Activated effector memory CD4-positive, alpha-beta T cell treated with anti-CD3 and anti-CD28 coated beads, Interleukin-2, amount 50 U/mL, for 16 hours (primary cell): ENCODE data around the gene IFNL1.
"Not testable (repeated sequence)": the region's sequence is repeated elsewhere in the genome, so short reads cannot be mapped to it uniquely, and the experiment has no call there.

ENCODE experiments used
- DNase-seq: peaks from one replicate; pipeline ENCODE4 v3.0.0-alpha.2; 2020

Gene IFNL1

DNA sequence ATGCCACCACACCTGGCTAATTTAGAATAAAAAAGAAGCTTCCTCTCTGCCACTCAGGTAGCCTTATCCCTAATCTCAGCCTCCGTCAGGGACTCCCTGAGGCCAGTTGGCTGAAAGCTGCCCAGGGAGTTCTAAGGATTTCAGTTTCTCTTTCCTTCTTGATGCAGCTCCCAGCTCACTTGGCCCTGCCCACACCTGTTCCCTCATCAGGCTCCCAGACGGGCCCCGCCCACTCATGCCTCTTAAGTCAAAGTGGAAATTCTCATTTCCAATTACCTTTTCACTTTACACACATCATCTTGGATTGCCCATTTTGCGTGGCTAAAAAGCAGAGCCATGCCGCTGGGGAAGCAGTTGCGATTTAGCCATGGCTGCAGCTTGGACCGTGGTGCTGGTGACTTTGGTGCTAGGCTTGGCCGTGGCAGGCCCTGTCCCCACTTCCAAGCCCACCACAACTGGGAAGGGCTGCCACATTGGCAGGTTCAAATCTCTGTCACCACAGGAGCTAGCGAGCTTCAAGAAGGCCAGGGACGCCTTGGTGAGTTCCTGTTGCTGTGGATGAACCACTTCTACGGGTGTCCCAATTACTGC, at the start of gene IFNL1:
Gene IFNL1 (plus strand): TSS at position 353 of the 591 bp plus-strand sequence. CDS start 15 bp downstream, at position 368.
- peak; percentile 49 for DNase-seq

DNA sequence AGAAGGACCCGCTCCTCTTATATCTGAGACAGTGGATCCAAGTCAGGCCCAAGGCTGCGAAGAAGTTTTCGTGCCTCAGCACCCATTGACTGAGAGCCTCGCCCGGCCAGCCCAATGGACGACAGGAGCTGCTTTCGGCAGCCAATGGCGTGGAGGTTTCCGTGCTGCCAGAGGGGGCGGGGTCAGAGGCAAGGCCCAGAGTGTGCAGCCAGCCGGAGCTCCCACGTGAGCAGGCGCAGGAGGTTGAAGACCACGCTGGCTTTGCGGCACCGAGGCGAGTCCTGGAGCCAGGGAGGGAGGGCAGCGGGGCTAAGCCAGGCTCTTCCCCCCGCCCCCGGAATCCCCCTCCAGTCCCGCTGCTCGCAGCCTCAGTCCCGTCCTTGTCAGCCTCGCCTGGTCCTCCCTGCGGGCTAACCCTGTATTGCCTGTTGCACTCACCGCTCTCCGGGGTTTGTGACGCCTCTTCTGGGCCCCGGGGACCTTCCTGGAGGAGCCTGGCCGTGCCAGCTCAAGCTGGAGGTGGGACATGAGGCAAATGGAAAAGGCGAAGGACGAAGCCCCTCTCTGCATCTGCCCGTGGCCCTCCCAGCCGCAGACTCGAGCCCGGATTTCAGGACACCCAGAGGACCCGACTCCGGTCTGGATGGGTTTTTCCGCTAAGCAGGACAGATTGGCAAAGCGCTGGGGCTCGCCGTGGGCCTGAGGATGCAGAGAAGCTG, 49.1 kb upstream of the IFNL1 start:
- peak; percentile 77 for DNase-seq

DNA sequence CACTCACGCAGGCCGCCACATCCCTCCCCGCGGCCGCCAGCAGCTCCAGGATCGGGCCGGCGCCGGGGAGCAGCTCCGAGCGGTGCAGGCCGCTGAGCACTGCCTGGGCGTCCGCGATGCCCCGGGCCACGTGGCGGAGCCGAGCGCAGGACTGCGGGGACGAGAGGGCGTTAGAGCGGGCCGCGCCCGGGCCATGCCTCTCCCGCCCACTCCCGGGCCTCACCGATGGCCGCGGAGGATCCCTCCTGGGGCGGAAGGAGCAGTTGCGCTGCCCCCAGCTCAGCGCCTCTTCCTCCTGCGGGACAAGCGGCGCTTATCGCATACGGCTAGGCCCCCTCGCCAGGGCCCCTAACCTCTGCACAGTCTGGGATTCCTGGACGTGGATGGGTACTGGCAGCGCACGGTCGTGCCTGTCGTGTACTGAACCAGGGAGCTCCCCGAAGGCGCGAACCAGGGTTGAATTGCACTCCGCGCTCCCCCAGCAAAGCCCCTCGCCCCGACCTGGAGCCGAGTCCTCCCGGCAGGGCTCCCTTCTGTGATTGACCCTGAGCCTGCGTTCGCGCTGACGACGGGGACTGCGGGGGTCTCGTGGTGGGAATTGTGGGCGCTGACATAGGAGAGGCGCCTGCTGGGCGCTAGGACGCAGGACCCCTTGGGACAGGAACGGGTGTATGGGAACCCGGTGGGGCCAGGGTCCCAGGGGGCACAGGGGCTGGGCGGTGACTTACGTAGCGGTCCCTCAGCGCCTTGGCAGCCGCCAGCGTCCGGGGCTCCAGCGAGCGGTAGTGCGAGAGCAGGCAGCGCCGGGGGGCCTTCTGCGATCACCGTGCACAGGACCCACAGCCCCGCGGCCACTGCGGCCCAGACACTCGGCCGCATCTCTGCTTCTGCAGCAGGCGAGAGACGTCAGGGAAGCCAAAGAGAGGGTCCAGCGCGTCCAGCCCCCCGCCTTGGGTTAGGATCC, 48.2 kb upstream of the IFNL1 start:
- no peak for DNase-seq

DNA sequence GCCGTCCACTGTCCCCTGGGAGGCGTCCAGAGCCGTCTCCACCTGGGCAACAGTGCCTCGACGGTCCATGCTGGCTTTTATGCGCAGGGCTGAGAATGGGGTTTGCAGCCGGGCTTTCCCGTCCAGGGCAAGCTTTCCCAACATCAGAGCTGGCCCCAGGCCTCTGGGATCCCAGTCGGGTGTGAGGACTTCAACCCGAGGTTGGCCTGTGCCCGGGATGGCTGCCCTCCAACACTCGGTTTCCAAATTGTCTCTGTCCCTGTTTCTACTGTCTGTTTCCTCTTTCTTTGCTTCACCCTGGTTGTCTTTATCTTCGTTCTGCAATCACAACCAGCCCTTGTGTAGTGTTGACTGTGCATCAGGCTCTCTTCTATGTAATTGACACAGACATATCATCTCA, 47.4 kb upstream of the IFNL1 start, which contains the start of gene IFNL4:
Gene IFNL4 (minus strand): TSS at position 51 of the 400 bp plus-strand sequence.
- no peak for DNase-seq

DNA sequence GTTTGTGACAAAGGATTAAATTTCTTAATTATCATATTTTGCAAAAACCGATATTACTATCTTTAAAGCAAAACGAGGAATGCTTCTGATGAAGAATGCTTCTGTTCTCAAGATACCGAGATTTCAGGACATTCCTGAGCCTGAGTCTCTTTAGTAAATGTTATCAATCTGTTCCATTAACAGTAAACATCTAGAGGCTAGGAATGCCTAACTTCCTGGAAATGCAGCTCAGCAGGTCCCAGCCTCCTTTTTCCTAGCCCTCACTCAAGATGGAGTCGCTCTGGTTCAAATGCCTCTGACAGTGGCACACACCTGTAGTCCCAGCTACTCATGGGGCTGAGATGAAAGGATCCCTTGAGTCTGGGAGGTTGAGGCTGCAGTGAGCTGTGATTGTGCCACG, 45.1 kb upstream of the IFNL1 start:
- no peak for DNase-seq

DNA sequence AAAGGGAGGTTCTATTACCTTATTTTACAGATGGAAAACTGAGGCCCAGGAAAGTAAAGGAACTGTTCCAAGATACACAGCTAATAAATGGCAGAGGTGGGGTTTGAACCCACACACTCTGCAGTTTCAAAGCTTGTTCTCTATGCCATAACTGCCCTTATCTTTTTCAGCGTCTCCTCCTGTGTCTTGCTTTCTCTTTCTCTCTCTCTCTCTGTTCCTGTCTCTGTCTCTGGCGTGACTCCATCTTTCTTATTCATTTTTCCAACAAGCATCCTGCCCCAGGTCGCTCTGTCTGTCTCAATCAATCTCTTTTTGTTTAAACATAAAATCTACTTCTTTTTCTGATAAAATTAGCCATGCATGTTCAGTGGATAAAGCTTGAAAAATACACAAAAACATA, 44.4 kb upstream of the IFNL1 start:
- no peak for DNase-seq

DNA sequence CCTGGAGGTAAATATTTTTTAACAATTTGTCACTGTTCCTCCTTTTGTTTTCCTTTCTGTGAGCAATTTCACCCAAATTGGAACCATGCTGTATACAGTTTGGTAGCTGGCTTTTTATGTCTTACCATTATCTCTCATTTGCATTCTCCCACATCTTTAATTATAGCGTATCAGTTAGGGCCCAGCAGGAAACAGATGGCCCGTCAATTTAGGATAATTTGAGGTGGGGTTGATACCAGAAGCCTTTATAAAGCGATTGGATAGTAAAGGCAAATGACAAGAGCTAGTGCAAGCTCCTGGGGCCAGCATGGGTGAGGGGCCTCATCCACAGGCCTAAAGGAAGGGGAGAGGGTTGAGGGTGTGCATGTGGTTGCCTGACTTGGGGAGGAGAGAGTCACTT, 43.7 kb upstream of the IFNL1 start:
- no peak for DNase-seq

DNA sequence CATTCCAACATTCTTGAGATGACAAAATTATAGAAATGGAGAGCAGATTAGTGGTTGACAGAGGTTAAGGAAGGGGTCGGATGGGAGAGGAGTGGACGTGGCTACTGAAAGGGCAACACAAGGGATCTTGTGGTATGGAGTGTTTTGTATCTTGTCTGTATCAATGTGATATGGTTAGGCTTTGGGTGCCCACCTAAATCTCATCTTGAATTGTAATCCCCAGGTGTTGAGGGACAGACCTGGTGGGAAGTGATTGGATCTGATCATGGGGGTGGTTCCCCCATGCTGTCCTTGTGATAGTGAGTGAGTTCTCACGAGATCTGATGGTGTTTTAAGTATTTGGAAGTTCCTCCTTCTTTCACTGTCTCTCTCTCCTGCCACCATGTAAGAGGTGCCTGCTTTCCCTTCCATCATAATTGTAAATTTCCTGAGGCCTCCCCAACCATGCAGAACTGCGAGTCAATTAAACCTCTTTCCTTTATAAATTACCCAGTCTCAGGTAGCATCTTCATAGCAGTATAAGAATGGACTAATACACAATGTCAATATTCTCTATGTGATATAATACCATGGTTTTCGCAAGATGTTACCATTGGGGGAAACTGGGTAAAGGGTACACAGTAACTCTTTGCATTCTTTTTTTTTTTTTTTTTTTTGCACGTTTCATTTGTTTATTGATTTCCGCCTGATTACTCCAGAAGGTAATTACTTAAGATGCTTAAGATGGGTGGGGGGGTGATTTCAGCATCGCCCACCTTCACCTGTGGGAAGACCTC, 42.6 kb upstream of the IFNL1 start:
- no peak for DNase-seq

DNA sequence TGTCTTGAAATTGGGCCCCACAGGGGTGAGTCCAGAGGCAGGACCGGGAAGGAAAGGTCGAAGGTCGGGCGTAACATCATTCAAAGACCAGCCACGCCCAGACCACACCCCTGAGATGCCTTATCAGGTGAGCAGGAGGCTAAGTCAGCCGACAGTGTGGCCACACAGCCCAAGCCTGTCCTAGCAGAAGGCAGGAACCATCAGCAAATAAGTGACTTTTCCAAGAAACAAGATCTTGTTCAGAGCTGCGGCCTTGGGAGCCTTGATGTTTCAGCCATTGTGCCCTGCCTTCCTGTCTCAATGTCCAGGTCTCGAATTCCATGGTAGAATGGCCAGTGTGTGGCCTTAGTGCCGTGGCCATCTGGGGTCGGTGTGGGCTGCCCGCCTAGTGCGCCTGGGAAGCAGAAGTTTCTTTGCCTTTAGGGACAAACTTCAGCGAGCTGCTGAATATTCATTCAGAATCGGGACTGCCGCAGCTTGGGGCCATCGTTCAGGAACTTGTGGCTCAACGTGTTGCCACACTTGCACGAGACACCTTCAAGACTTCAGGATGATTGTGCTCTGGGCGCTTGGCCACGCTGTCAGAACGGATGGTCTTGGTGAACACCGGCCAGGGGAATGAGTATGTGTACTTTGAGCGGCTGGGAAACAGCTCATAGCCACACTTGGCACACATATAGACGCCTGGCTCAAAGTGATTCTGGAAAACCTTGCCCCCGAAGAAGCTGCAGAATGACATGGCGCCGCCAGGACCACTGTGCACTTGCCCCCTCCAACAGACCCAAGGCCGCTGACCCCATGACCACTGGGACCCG, 41.5 kb upstream of the IFNL1 start:
- DNase-seq, result no peak

DNA sequence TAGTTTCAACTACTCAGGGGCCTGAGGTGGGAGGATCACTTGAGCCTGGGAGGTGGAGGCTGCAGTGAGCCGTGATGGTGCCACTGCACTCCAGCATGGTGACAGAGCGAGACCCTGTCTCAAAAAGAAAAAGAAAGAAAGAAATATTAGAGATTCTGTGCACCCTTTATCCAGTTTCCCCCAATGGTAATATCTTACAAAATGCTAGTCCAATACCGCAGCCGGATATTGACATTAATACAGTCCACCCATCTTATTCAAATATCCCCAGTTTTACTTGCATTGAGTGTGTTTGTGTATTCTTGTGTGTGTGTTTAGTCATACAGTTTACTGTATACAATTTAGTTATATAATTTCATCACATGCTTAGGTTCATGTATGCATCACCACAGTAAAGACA, 39.0 kb upstream of the IFNL1 start:
- DNase-seq, result no peak

DNA sequence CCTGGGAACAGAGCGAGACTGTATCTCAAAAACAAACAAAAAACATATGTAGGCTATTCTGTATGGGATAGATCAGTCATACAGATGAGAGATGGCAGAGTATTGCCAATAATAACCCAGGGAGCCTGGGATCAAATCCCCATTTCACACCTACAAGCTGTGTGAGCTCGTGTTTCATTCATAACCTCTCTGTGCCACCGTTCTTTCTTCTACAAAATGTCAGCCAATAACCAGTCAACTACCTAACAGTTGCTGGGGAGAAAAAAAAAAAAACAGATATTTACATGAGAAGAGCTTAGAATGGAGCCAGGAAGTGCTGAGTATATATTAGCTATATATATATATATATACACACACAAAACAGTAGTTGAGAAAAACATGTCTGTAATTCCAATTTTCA, 34.5 kb upstream of the IFNL1 start:
- DNase-seq, result no peak

DNA sequence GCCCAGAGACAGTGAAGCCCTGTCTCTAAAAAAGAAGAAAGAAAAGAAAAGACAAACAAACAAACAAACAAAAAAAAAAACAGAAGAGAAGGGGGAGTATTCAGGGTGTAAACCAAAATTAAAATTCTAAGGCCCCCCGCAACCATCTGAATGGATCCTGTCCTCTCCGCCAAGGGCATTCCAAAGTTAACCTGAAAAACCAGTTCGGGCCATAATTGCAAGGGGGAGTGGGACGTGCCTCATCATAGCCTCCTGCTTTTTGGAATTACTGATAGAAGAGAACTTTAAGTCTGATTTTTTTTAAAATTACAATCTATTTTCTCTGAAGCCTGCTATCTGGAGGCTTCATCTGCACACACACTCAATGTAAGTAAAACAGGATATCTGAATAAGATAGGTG, 33.7 kb upstream of the IFNL1 start:
- DNase-seq, result no peak

DNA sequence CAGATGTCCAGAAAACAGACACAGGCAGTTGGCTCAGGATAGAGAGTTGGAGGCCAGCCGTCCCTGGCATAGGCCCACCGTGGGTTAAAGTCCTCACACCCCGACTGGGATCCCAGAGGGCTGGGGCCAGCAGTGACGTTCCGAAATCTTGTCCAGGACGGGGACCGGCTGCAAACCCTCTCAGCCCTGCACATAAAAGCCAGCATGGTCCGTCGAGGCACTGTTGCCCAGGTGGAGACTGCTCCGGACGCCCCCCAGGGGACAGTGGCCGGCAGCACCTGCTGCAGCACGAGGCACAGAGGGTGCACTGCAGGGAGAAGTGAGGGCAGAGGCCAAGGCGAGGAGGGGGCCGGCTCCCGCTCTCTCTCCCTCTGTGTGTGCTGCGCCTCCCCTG, 32.3 kb upstream of the IFNL1 start:
- no peak for DNase-seq

DNA sequence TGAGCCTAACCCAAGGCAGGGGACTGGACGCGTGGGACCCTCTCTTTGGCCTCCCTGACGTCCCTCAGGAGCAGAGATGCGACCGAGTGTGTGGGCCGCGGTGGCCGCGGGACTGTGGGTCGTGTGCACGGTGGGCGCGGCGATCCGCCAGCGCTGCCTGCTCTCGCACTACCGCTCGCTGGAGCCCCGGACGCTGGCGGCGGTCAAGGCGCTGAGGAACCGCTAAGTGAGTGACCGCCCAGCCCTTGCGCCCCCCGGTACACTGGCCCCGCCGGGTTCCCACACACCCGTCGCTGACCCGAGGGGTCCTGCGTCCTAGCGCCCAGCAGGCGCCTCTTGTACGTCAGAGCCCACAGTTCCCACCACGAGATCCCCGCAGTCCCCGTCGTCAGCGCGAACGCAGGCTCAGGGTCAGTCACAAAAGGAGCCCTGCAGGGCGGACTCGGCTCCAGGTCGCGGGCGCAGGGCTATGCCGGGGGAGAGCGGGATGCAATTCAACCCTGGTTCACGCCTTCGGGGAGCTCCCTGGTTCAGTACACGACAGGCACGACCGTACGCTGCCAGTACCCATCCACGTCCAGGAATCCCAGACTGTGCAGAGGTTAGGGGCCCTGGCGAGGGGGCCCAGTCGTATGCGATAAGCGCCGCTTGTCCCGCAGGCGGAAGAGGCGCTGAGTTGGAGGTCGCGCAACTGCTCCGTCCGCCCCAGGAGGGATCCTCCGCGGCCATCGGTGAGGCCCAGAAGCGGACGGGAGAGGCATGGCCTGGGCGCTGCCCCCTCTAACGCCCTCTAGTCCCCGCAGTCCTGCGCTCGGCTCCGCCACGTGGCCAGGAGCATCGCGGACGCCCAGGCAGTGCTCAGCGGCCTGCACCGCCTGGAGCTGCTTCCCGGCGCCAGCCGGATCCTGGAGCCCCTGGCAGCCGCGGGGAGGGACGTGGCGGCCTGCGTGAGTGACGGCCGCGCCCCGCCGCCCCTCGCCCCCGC, 31.6 kb upstream of the IFNL1 start:
- DNase-seq, result no peak

DNA sequence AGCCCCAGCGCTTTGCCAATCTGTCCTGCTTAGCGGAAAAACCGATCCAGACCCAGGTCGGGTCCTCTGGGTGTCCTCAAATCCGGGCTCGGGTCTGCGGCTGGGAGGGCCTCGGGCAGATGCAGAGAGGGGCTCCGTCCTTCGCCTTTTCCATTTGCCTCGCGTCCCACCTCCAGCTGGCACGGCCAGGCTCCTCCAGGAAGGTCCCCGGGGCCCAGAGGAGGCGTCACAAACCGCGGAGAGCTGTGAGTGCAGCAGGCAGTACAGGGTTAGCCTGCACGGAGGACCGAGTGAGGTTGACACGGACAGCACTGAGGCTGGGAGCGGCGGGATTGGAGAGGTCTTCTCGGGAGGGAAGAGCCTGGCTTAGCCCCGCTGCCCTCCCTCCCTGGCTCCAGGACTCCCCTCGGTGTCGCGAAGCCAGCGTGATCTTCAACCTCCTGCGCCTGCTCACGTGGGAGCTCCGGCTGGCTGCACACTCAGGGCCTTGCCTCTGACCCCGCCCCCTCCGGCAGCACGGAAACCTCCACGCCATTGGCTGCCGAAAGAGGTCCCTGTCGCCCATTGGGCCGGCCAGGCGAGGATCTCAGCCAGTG, 30.8 kb upstream of the IFNL1 start:
- no peak for DNase-seq

DNA sequence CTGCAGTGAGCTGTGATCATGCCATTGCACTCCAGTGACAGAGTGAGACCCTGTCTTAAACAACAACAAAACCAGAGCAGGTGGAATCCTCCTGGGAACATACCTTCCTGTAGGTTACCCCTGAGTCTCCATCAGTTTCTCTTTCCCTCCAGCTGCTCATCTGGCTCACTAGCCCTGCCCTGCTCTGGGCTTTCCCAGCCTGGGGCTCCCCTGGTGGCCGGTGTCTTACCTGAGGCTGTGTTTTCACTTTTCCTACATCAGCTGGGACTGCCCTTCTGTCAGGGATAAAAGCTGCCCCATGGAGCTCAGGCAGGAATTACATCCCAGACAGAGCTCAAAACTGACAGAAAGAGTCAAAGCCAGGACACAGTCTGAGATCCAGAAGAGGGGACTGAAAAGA, 28.1 kb upstream of the IFNL1 start, which contains the start of gene IFNL2:
Gene IFNL2 (plus strand): TSS at position 312 of the 400 bp plus-strand sequence. CDS start 173 bp downstream, outside the sequence.
- DNase-seq, result not testable (repeated sequence)

DNA sequence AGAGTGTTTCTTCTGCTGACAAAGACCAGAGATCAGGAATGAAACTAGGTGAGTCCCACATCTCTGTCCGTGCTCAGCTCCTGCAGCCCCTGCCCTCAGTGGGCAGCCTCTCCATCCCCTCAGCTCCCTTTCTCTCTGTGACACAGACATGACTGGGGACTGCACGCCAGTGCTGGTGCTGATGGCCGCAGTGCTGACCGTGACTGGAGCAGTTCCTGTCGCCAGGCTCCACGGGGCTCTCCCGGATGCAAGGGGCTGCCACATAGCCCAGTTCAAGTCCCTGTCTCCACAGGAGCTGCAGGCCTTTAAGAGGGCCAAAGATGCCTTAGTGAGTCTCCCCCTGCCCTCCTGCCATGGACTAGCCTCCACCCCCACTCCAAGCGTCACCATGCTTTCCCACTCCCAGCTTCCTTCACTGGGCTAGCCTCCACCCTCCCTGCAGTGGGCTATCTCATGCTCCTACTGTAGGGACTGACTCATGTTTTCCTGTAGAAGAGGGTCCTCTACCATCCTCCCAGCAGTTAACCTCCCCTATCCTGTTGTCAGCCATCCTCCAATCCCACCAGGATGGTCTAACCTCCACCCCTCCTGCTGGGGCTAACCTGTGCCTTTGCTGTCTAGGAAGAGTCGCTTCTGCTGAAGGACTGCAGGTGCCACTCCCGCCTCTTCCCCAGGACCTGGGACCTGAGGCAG, 27.5 kb upstream of the IFNL1 start:
- not testable (repeated sequence) for DNase-seq

DNA sequence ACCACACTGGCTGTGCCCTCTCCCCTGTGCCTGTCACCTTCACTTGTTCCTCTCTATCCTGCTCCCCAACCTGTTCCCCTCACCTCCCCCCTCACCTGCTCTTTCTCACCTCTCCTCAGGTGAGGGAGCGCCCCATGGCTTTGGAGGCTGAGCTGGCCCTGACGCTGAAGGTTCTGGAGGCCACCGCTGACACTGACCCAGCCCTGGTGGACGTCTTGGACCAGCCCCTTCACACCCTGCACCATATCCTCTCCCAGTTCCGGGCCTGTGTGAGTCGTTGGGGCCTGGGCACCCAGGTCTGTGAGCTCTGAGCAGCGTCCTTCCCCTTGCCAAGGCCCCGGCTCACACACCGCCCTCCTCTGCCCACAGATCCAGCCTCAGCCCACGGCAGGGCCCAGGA, 26.8 kb upstream of the IFNL1 start:
- not testable (repeated sequence) for DNase-seq
